Measurements from ENCODE around the gene ZSCAN31. TPM values are rescaled to one million over a fixed set of nuclear protein-coding genes. Genes with fewer than 3 reads are reported as not detected.

The ZSCAN31 gene
- total and polyA plus RNA-seq, 9 of the 15 experiments (the other 6 are each of a cell fraction or from before 2014, with no cell fraction given): 3.9 to 12.1 (median 7.0) TPM

GRCh38 chr6:28383235-28384142 lies 47.5 kb upstream of the ZSCAN31 start (continued):
- TF ChIP-seq HDAC1 (IDR thresholded peaks at IDR 0.05) (peak in 1 of 2 experiments; percentile 51; a peak in 1 of 4 replicates), ZNF165 (CRISPR knock-in tag; IDR thresholded peaks at IDR 0.05; ENCODE audit: borderline replicate concordance) (no peak), L3MBTL2 (IDR thresholded peaks at IDR 0.05) (peak; percentile 98), NR2C1 (IDR thresholded peaks at IDR 0.05) (peak; percentile 67; the same call in 1 of the 2 replicates), NR2C1 (tag; IDR thresholded peaks at IDR 0.05) (0 out of 2 replicates have a peak, but pooled peaks have one; percentile 25), IRF2 (CRISPR knock-in tag; IDR thresholded peaks at IDR 0.05) (no peak), VEZF1 (CRISPR knock-in tag; IDR thresholded peaks at IDR 0.05) (0 out of 2 replicates have a peak, but pooled peaks have one; percentile 26), HMG20A (CRISPR knock-in tag; conservative IDR thresholded peaks at IDR 0.05) (no peak), ZZZ3 (IDR thresholded peaks at IDR 0.05) (no peak), FOXK1 (CRISPR knock-in tag; IDR thresholded peaks at IDR 0.05; ENCODE audit: borderline replicate concordance) (no peak), MLLT1 (IDR thresholded peaks at IDR 0.05) (no peak), ZNF589 (CRISPR knock-in tag; IDR thresholded peaks at IDR 0.05; ENCODE audit: low read depth) (no peak), BACH1 (tag; IDR thresholded peaks at IDR 0.05) (no peak), TCF7L2 (IDR thresholded peaks at IDR 0.05; ENCODE audit: low read depth, low read length) (no peak), BRF1 (IDR thresholded peaks at IDR 0.05; ENCODE audit: borderline replicate concordance, extremely low read depth, insufficient read length) (no peak), ZNF133 (CRISPR knock-in tag; IDR thresholded peaks at IDR 0.05) (no peak), BRD9 (IDR thresholded peaks at IDR 0.05; ENCODE audit: low read depth, partially characterized antibody) (no peak)
- TF ChIP-seq, protein P1, sequence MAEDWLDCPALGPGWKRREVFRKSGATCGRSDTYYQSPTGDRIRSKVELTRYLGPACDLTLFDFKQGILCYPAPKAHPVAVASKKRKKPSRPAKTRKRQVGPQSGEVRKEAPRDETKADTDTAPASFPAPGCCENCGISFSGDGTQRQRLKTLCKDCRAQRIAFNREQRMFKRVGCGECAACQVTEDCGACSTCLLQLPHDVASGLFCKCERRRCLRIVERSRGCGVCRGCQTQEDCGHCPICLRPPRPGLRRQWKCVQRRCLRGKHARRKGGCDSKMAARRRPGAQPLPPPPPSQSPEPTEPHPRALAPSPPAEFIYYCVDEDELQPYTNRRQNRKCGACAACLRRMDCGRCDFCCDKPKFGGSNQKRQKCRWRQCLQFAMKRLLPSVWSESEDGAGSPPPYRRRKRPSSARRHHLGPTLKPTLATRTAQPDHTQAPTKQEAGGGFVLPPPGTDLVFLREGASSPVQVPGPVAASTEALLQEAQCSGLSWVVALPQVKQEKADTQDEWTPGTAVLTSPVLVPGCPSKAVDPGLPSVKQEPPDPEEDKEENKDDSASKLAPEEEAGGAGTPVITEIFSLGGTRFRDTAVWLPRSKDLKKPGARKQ (CRISPR knock-in tag; IDR thresholded peaks at IDR 0.05): no peak
- TF ChIP-seq, protein P2, sequence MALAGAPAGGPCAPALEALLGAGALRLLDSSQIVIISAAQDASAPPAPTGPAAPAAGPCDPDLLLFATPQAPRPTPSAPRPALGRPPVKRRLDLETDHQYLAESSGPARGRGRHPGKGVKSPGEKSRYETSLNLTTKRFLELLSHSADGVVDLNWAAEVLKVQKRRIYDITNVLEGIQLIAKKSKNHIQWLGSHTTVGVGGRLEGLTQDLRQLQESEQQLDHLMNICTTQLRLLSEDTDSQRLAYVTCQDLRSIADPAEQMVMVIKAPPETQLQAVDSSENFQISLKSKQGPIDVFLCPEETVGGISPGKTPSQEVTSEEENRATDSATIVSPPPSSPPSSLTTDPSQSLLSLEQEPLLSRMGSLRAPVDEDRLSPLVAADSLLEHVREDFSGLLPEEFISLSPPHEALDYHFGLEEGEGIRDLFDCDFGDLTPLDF (CRISPR knock-in tag; IDR thresholded peaks at IDR 0.05): no peak
- TF ChIP-seq, protein P3, sequence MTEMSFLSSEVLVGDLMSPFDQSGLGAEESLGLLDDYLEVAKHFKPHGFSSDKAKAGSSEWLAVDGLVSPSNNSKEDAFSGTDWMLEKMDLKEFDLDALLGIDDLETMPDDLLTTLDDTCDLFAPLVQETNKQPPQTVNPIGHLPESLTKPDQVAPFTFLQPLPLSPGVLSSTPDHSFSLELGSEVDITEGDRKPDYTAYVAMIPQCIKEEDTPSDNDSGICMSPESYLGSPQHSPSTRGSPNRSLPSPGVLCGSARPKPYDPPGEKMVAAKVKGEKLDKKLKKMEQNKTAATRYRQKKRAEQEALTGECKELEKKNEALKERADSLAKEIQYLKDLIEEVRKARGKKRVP (CRISPR knock-in tag; IDR thresholded peaks at IDR 0.05): no peak

Data from K562 (cell line).